Activated naive CD8-positive, alpha-beta T cell treated with anti-CD3 and anti-CD28 coated beads for 36 hours (primary cell): ENCODE data around the gene SOX4. TPM values are rescaled to one million over a fixed set of nuclear protein-coding genes. Genes with fewer than 3 reads are reported as not detected.

Experiments
- DNase-seq: peaks from one replicate; pipeline ENCODE4 v3.0.0; 2021
- H3K27ac Mint-ChIP-seq: one replicate; pipeline ENCODE4 v1.8.0; 2022; ENCODE audit warnings: mild to moderate bottlenecking, moderate library complexity, mixed read lengths
- H3K27me3 Mint-ChIP-seq: one replicate; pipeline ENCODE4 v1.8.0; 2022; ENCODE audit warnings: mild to moderate bottlenecking, mixed read lengths
- H3K36me3 Mint-ChIP-seq: one replicate; pipeline ENCODE4 v1.8.0; 2021; ENCODE audit warnings: mild to moderate bottlenecking, mixed read lengths
- H3K4me1 Mint-ChIP-seq: one replicate; pipeline ENCODE4 v1.8.0; 2021; ENCODE audit warnings: mixed read lengths
- H3K4me3 Mint-ChIP-seq: one replicate; pipeline ENCODE4 v1.8.0; 2022; ENCODE audit warnings: mild to moderate bottlenecking, moderate library complexity, mixed read lengths
- H3K9me3 Mint-ChIP-seq: one replicate; pipeline ENCODE4 v1.8.0; 2022; ENCODE audit warnings: mixed read lengths
- total RNA-seq, 2 experiments: library from RNA; stranded (reverse); gene quantifications; one replicate each; pipeline ENCODE4 v1.2.3, GENCODE V29; 2021

SOX4 gene
- total RNA-seq, 2 experiments from 2014 or later = 0.54 to 0.70 TPM

- Mint-ChIP-seq H3K9me3 (no peaks in the 10 kb centered on the region), H3K36me3 (no peaks in the 10 kb centered on the region), H3K27ac (no peak overlapping the region), H3K4me3 (no peak overlapping the region), H3K4me1 (peaks cover 24% of the 10 kb centered on the region), H3K27me3 (peaks cover 65% of the 10 kb centered on the region)
- DNase-seq = no peak
Measured at GRCh38 chr6:21599051-21599696, 5.6 kb downstream of the SOX4 start.

- H3K4me3 Mint-ChIP-seq = no peak overlapping the region
- peaks cover 50% of the 10 kb centered on the region for H3K27me3 Mint-ChIP-seq
Measured at GRCh38 chr6:21601339-21601923, 7.9 kb downstream of the SOX4 start.

GRCh38 chr6:21601932-21602390 lies 8.4 kb downstream of the SOX4 start:
- Mint-ChIP-seq H3K9me3 (no peaks in the 10 kb centered on the region), H3K27me3 (peaks cover 45% of the 10 kb centered on the region), H3K36me3 (no peaks in the 10 kb centered on the region), H3K4me3 (no peak overlapping the region), H3K4me1 (peaks cover 8% of the 10 kb centered on the region), H3K27ac (no peak overlapping the region)
- no peak for DNase-seq

More at GRCh38 chr6:21601339-21601923, 7.9 kb downstream of the SOX4 start:
- Mint-ChIP-seq H3K4me1 (peaks cover 13% of the 10 kb centered on the region), H3K27ac (no peak overlapping the region), H3K9me3 (no peaks in the 10 kb centered on the region), H3K36me3 (no peaks in the 10 kb centered on the region)
- no peak for DNase-seq

- H3K9me3 Mint-ChIP-seq = no peaks in the 10 kb centered on the region
- peaks cover 32% of the 10 kb centered on the region for H3K27me3 Mint-ChIP-seq
- no peak overlapping the region for H3K27ac Mint-ChIP-seq
- no peak overlapping the region for H3K4me3 Mint-ChIP-seq
- no peaks in the 10 kb centered on the region for H3K36me3 Mint-ChIP-seq
- no peak for DNase-seq
- peaks cover under 1% of the 10 kb centered on the region for H3K4me1 Mint-ChIP-seq
Measured at GRCh38 chr6:21603082-21603952, 9.8 kb downstream of the SOX4 start.

- Mint-ChIP-seq H3K4me3 (no peak overlapping the region), H3K4me1 (no peaks in the 10 kb centered on the region), H3K36me3 (no peaks in the 10 kb centered on the region), H3K9me3 (no peaks in the 10 kb centered on the region), H3K27me3 (peaks cover 25% of the 10 kb centered on the region), H3K27ac (no peak overlapping the region)
- DNase-seq = no peak
Measured at GRCh38 chr6:21604081-21604480, 10.5 kb downstream of the SOX4 start.

DNA sequence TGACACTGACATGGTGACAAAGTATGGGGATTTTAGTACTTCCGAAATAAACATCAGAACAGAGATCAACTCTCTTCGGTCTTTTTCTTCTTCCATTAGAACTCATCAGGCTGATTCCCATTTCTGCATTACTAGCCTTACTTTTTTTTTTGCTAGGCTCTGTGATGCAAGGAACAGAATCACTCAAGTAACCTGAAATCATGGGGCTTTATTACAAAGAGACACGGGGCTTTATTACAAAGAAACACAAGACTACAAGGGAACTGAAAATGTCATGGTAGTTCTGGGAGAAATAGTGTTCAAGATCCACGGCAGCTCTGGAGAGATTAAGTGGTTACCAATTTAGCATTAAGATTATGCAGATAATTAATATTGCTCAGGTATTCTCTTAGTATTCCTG lies 11.6 kb downstream of the SOX4 start:
- no peaks in the 10 kb centered on the region for H3K4me1 Mint-ChIP-seq
- H3K27me3 Mint-ChIP-seq = peaks cover 14% of the 10 kb centered on the region
- no peak for DNase-seq
- no peak overlapping the region for H3K27ac Mint-ChIP-seq
- H3K9me3 Mint-ChIP-seq = no peaks in the 10 kb centered on the region
- H3K4me3 Mint-ChIP-seq = no peak overlapping the region
- H3K36me3 Mint-ChIP-seq = no peaks in the 10 kb centered on the region

GRCh38 chr6:21608601-21609000 lies 15.1 kb downstream of the SOX4 start:
- Mint-ChIP-seq H3K9me3 (no peaks in the 10 kb centered on the region), H3K4me3 (no peak overlapping the region), H3K4me1 (no peaks in the 10 kb centered on the region), H3K36me3 (no peaks in the 10 kb centered on the region), H3K27ac (no peak overlapping the region), H3K27me3 (no peaks in the 10 kb centered on the region)
- DNase-seq = no peak

DNA sequence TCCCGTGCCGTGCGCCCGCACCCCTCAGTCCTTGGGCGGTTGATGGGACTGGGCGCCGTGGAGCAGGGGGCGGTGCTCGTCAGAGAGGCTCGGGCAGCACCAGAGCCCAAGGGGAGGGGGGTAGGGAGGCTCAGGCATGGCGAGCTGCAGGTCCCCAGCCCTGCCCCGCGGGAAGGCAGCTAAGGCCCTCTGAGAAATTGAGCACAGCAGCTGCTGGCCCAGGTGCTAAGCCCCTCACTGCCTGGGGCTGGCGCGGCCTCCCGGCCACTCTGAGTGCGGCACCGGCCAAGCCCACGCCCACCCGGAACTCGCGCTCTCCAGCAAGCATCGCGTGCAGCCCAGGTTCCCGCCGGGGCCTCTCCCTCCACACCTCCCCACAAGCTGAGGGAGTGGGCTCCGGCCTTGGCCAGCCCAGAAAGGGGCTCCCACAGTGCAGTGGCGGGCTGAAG lies 16.4 kb downstream of the SOX4 start:
- DNase-seq = no peak
- no peak overlapping the region for H3K27ac Mint-ChIP-seq

DNA sequence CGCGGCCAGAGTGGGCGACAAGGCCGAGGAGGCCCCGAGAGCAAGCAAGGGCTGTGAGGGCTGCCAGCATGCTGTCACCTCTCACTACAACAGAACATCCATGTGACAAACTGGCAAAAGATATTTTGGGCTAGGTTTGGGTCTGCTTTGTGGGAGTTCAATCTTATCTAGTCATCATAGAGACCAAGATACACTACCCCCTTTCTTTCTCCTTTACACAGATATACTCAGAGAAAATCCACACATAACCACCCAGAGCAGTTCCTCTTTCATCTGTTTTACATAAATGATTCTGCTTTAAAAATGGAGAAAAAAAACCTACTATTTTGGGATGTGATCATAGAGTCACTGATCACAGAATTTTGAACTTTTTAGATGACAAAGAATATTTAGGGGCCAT lies 16.8 kb downstream of the SOX4 start:
- DNase-seq = no peak
- no peak overlapping the region for H3K27ac Mint-ChIP-seq
- H3K27me3 Mint-ChIP-seq = peaks cover 4% of the 10 kb centered on the region
- no peak overlapping the region for H3K4me3 Mint-ChIP-seq
- no peaks in the 10 kb centered on the region for H3K9me3 Mint-ChIP-seq
- no peaks in the 10 kb centered on the region for H3K4me1 Mint-ChIP-seq
- H3K36me3 Mint-ChIP-seq = no peaks in the 10 kb centered on the region

More for the DNA sequence above, 16.4 kb downstream of the SOX4 start:
- H3K4me1 Mint-ChIP-seq = no peaks in the 10 kb centered on the region
- H3K4me3 Mint-ChIP-seq = no peak overlapping the region
- H3K9me3 Mint-ChIP-seq = no peaks in the 10 kb centered on the region
- H3K27me3 Mint-ChIP-seq = peaks cover 3% of the 10 kb centered on the region
- no peaks in the 10 kb centered on the region for H3K36me3 Mint-ChIP-seq

- H3K4me1 Mint-ChIP-seq = no peaks in the 10 kb centered on the region
- no peaks in the 10 kb centered on the region for H3K9me3 Mint-ChIP-seq
- no peak overlapping the region for H3K27ac Mint-ChIP-seq
- no peak for DNase-seq
- no peaks in the 10 kb centered on the region for H3K36me3 Mint-ChIP-seq
- H3K4me3 Mint-ChIP-seq = no peak overlapping the region
- peaks cover 4% of the 10 kb centered on the region for H3K27me3 Mint-ChIP-seq
Measured at GRCh38 chr6:21611485-21611884, 17.9 kb downstream of the SOX4 start.

DNA sequence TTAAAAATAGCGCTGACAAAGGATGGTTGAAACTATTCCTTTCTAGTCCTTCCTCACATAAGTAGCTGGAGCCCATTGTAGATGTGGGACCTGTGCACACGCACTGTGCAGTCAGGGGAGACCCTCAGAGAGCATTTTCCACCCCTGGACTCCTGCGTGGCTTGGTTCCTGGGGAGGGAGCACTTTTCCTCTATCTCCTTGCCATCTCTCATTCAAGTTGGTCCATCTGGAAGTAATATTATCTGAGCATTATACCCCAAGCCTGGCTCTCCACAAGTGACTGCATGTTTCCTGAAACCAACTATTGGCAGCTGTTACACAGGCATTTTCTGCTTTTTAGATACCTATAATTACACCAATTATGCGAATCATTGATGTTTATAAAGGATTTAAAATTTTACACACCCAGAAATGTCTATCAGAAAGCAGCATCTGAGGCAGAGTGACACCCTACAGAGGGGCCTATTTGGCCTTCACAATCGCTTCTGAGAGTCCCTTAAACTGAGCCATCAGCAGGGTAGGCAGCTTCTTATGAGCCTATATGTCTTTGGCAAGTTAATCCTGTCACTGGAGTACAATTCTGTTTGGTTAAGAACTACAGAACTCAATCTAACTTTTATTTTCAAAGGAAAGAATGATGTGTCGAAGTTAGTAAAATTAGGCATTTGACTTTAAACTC lies 18.7 kb downstream of the SOX4 start:
- Mint-ChIP-seq H3K36me3 (no peaks in the 10 kb centered on the region), H3K27ac (no peak overlapping the region), H3K4me3 (no peak overlapping the region), H3K9me3 (no peaks in the 10 kb centered on the region), H3K4me1 (no peaks in the 10 kb centered on the region), H3K27me3 (peaks cover 4% of the 10 kb centered on the region)
- DNase-seq = no peak

GRCh38 chr6:21613809-21614208 lies 20.3 kb downstream of the SOX4 start:
- Mint-ChIP-seq H3K27me3 (peaks cover 4% of the 10 kb centered on the region), H3K4me3 (no peak overlapping the region), H3K27ac (no peak overlapping the region), H3K9me3 (no peaks in the 10 kb centered on the region), H3K4me1 (no peaks in the 10 kb centered on the region), H3K36me3 (no peaks in the 10 kb centered on the region)
- DNase-seq = no peak

- H3K4me3 Mint-ChIP-seq = no peak overlapping the region
- H3K36me3 Mint-ChIP-seq = no peaks in the 10 kb centered on the region
- peaks cover 4% of the 10 kb centered on the region for H3K27me3 Mint-ChIP-seq
- no peak for DNase-seq
- H3K4me1 Mint-ChIP-seq = no peaks in the 10 kb centered on the region
- no peak overlapping the region for H3K27ac Mint-ChIP-seq
- no peaks in the 10 kb centered on the region for H3K9me3 Mint-ChIP-seq
Measured at GRCh38 chr6:21614226-21614625, 20.7 kb downstream of the SOX4 start.

DNA sequence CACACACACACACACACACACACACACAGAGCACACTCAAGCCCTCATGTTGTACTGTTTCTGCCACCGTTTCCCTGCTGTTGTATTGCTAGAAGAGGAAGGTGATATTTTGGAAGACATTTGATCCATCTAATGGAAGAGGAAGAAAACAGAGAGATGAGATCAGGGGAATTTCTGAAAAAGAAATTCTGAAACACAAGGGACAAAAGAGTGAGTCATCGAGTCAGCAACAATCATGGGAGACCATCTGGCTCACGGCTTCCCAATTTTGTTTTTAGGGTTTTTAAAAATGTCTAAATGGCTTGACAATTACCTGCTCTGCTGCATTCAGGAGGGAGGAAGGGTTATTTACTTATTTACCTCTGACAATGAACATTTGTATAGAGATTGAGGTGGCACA lies 22.0 kb downstream of the SOX4 start:
- Mint-ChIP-seq H3K36me3 (no peaks in the 10 kb centered on the region), H3K9me3 (no peaks in the 10 kb centered on the region), H3K27ac (no peak overlapping the region), H3K4me3 (no peak overlapping the region), H3K4me1 (no peaks in the 10 kb centered on the region), H3K27me3 (peaks cover 4% of the 10 kb centered on the region)
- no peak for DNase-seq

DNA sequence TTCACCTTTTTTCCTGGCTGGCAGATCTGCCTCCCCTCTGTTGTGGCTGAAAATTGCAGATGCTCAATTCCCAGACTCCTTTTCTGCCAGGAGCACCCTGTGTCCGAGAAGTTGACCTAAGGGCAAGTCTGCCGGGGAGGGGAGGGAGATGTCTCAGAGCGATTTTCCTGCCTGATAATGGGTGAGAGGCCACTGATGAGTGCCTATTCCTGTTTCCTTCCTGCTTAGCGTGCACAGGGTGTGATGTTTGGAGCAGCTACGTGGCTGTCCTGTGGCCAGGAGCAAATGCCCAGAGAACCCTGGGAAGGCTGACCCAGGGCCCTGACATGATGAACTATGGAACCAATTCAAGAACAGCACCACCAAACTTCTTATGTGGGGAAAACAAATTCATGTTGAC lies 22.5 kb downstream of the SOX4 start:
- Mint-ChIP-seq H3K36me3 (no peaks in the 10 kb centered on the region), H3K9me3 (no peaks in the 10 kb centered on the region), H3K27ac (no peak overlapping the region), H3K4me3 (no peak overlapping the region), H3K27me3 (peaks cover 4% of the 10 kb centered on the region), H3K4me1 (no peaks in the 10 kb centered on the region)
- DNase-seq = no peak
